HG03025 (cell line): ENCODE results near the gene SHB.

Experiments
- ATAC-seq: cut with Tn5 transposase; IDR thresholded peaks from one replicate; pipeline ENCODE4 v1.9.1; 2021; ENCODE audit warnings: mild to moderate bottlenecking, moderate library complexity; ENCODE audit not compliant: unreplicated experiment, low FRiP score

Gene SHB

GRCh38 chr9:38068701-38069628 lies at the start of gene SHB:
Gene SHB, minus strand, starts transcription at chr9:38069227. Its CDS starts 582 bp downstream, at chr9:38068645.
- peak; percentile 39 for ATAC-seq

- ATAC-seq, result no peak
Observed at GRCh38 chr9:38117651-38118050, 48.6 kb upstream of the SHB start.

GRCh38 chr9:38114905-38115304 lies 45.9 kb upstream of the SHB start:
- no peak for ATAC-seq

- ATAC-seq, result no peak
Observed at GRCh38 chr9:38112456-38112855, 43.4 kb upstream of the SHB start.

GRCh38 chr9:38112049-38112448 lies 43.0 kb upstream of the SHB start:
- ATAC-seq, result no peak

GRCh38 chr9:38110476-38110875 lies 41.4 kb upstream of the SHB start:
- ATAC-seq, result no peak

GRCh38 chr9:38109601-38110000 lies 40.6 kb upstream of the SHB start:
- ATAC-seq, result no peak

- ATAC-seq, result no peak
Observed at GRCh38 chr9:38108326-38108725, 39.3 kb upstream of the SHB start.

GRCh38 chr9:38107811-38108304 lies 38.8 kb upstream of the SHB start:
- ATAC-seq, result no peak

GRCh38 chr9:38107405-38107804 lies 38.4 kb upstream of the SHB start:
- ATAC-seq, result no peak

GRCh38 chr9:38106488-38106887 lies 37.5 kb upstream of the SHB start:
- no peak for ATAC-seq

- no peak for ATAC-seq
Observed at GRCh38 chr9:38103340-38103739, 34.3 kb upstream of the SHB start.

GRCh38 chr9:38101423-38101822 lies 32.4 kb upstream of the SHB start:
- no peak for ATAC-seq

GRCh38 chr9:38096238-38096805 lies 27.3 kb upstream of the SHB start:
- ATAC-seq, result no peak

- ATAC-seq, result no peak
Observed at GRCh38 chr9:38094165-38094564, 25.1 kb upstream of the SHB start.

GRCh38 chr9:38092656-38093055 lies 23.6 kb upstream of the SHB start:
- ATAC-seq, result no peak

- no peak for ATAC-seq
Observed at GRCh38 chr9:38092200-38092524, 23.1 kb upstream of the SHB start.

GRCh38 chr9:38091310-38092199 lies 22.5 kb upstream of the SHB start:
- peak; percentile 56 for ATAC-seq

- ATAC-seq, result no peak
Observed at GRCh38 chr9:38090170-38090569, 21.1 kb upstream of the SHB start.

- no peak for ATAC-seq
Observed at GRCh38 chr9:38089387-38090165, 20.5 kb upstream of the SHB start.
